Measurements from ENCODE around the gene IFIT5. TPM values are rescaled to one million over a fixed set of nuclear protein-coding genes. Genes with fewer than 3 reads are reported as not detected.

Gene IFIT5
- polyA plus RNA-seq, 1 donor (not counting 4 experiments of a cell fraction or from before 2014, with no cell fraction given), result 15.8 TPM

DNA sequence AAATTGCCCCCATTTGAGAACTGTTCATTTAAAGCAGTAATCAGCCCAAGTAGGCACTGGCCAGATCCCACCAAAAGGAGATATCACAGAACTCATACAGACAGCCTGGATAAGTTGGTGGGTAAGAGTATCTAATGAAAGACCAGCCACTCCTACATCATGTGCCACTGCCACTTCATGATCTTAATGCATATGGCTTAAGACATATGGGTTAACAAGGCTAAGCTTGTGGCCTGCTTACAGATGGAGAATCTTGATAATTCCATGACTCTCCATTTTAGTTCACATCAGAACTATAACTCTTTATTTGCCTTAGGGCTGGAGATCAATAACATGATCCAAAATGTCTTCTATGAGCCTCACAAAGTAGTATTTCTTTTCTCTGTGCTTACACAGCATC, 43.3 kb upstream of the IFIT5 start:
- H3K27me3 ChIP-seq (ENCODE audit: control insufficient read depth, extremely low read depth, insufficient read depth, low read length), result no peaks in the 10 kb centered on the region
- TF ChIP-seq EZH2 (IDR thresholded peaks at IDR 0.05; ENCODE audit: low read length), result no peak
- no peak for TF ChIP-seq CTCF (optimal IDR thresholded peaks at IDR 0.05 in 1 of 3, IDR thresholded peaks at IDR 0.05 in 1 of 3, conservative IDR thresholded peaks at IDR 0.05 in 1 of 3; ENCODE audit: extremely low read depth in 1 of 3, insufficient read depth in 2 of 3, low read length in 3 of 3)
- no peak overlapping the region for H3K27ac ChIP-seq (ENCODE audit: control insufficient read depth, insufficient read depth, low read length)
- no peaks in the 10 kb centered on the region for H3K36me3 ChIP-seq (ENCODE audit: control insufficient read depth in 2 of 2, extremely low read depth in 1 of 2, insufficient read depth in 2 of 2, low read length in 2 of 2)
- no peak overlapping the region for H2AFZ ChIP-seq (ENCODE audit: control insufficient read depth, low read length)
- FAIRE-seq (no peak), DNase-seq (ENCODE audit: low read depth, low spot score) (no peak)
- H3K4me1 ChIP-seq (ENCODE audit: control insufficient read depth, extremely low read depth, insufficient read depth, low read length), result peaks cover 8% of the 10 kb centered on the region
- H3K4me3 ChIP-seq (ENCODE audit: control insufficient read depth in 2 of 3, extremely low read depth in 1 of 3, insufficient read depth in 2 of 3, low read depth in 1 of 3, low read length in 3 of 3), result no peak overlapping the region
- dilution Hi-C loops (cut with MboI; ENCODE audit: extremely low pct_ligation_motif_present, low sequenced_read_pairs), result no loop called here
- no peak overlapping the region for H3K4me2 ChIP-seq (ENCODE audit: control insufficient read depth, extremely low read depth, insufficient read depth, low read depth, low read length)
- H3K79me2 ChIP-seq (ENCODE audit: control insufficient read depth, insufficient read depth, low read length), result no peaks in the 10 kb centered on the region
- H3K9me1 ChIP-seq (ENCODE audit: control insufficient read depth, extremely low read depth, insufficient read depth, low read length), result no peaks in the 10 kb centered on the region
- no peaks in the 10 kb centered on the region for H3K9me3 ChIP-seq (ENCODE audit: control insufficient read depth, low read depth, low read length)
- no peak overlapping the region for H3K9ac ChIP-seq (ENCODE audit: control insufficient read depth, extremely low read depth, insufficient read depth, low read length)
- no peaks in the 10 kb centered on the region for H4K20me1 ChIP-seq (ENCODE audit: control insufficient read depth, extremely low read depth, insufficient read depth, low read length)

DNA sequence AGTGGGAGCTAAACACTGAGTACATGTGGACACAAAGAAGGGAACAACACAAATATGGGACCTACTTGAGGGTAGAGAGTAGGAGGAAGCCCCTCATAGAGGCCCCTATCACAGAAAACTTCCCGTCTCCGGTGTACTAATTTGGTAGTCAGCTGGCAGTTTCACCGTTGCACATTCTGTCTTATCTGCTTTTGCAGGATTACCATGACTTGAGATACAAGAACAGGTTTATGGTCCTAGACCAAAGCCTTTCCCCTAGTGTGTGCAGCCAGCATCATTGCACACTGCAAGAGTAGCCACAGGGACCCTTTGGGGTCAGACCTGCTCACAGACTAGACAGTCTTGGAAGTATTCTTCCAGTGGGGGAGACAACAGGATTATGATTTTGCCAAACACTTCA, 42.4 kb upstream of the IFIT5 start:
- Histone ChIP-seq H3K27me3 (ENCODE audit: control insufficient read depth, extremely low read depth, insufficient read depth, low read length) (no peaks in the 10 kb centered on the region), H3K4me3 (ENCODE audit: control insufficient read depth in 2 of 3, extremely low read depth in 1 of 3, insufficient read depth in 2 of 3, low read depth in 1 of 3, low read length in 3 of 3) (no peak overlapping the region), H2AFZ (ENCODE audit: control insufficient read depth, low read length) (no peak overlapping the region), H4K20me1 (ENCODE audit: control insufficient read depth, extremely low read depth, insufficient read depth, low read length) (no peaks in the 10 kb centered on the region), H3K27ac (ENCODE audit: control insufficient read depth, insufficient read depth, low read length) (no peak overlapping the region), H3K4me1 (ENCODE audit: control insufficient read depth, extremely low read depth, insufficient read depth, low read length) (peaks cover 8% of the 10 kb centered on the region), H3K9me1 (ENCODE audit: control insufficient read depth, extremely low read depth, insufficient read depth, low read length) (no peaks in the 10 kb centered on the region), H3K79me2 (ENCODE audit: control insufficient read depth, insufficient read depth, low read length) (no peaks in the 10 kb centered on the region), H3K4me2 (ENCODE audit: control insufficient read depth, extremely low read depth, insufficient read depth, low read depth, low read length) (no peak overlapping the region), H3K9me3 (ENCODE audit: control insufficient read depth, low read depth, low read length) (no peaks in the 10 kb centered on the region), H3K9ac (ENCODE audit: control insufficient read depth, extremely low read depth, insufficient read depth, low read length) (no peak overlapping the region), H3K36me3 (ENCODE audit: control insufficient read depth in 2 of 2, extremely low read depth in 1 of 2, insufficient read depth in 2 of 2, low read length in 2 of 2) (no peaks in the 10 kb centered on the region)
- TF ChIP-seq CTCF (optimal IDR thresholded peaks at IDR 0.05 in 1 of 3, IDR thresholded peaks at IDR 0.05 in 1 of 3, conservative IDR thresholded peaks at IDR 0.05 in 1 of 3; ENCODE audit: extremely low read depth in 1 of 3, insufficient read depth in 2 of 3, low read length in 3 of 3) (no peak), EZH2 (IDR thresholded peaks at IDR 0.05; ENCODE audit: low read length) (no peak)
- dilution Hi-C loops (cut with MboI; ENCODE audit: extremely low pct_ligation_motif_present, low sequenced_read_pairs), result no loop called here
- FAIRE-seq (no peak), DNase-seq (ENCODE audit: low read depth, low spot score) (no peak)
